ENCODE data around the gene MGAT5B.

MGAT5B gene

GRCh38 chr17:76927982-76928381 is 59.8 kb downstream of the MGAT5B start:
- no peaks in the 10 kb centered on the region for H3K27me3 Mint-ChIP-seq
- H3K4me3 Mint-ChIP-seq = no peak overlapping the region
- H3K4me1 Mint-ChIP-seq (ENCODE audit: low read depth) = no peaks in the 10 kb centered on the region
- no peak for DNase-seq
- no peaks in the 10 kb centered on the region for H3K36me3 Mint-ChIP-seq (ENCODE audit: low read depth)
- no peak overlapping the region for H3K27ac Mint-ChIP-seq
- no peaks in the 10 kb centered on the region for H3K9me3 Mint-ChIP-seq

DNA sequence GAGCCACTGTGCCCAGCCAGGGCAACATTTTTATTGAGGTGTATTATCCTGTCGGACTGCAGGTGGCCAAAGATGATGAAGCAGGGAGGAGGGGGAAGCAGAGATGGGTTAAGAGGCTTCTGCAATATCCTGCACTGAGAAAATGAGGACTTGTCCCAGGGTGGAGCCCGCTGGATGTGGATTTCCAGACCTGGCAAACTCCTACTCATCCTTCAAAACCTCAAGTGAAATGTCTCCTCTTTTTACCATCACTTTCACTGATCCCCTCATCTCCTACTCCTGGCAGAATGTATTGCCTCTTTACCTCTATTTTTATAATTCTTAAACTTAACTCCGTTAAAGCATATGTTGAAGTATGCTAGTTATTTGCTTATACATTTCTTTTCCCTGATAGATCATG is 60.9 kb downstream of the MGAT5B start:
- Mint-ChIP-seq H3K36me3 (ENCODE audit: low read depth) (no peaks in the 10 kb centered on the region), H3K4me1 (ENCODE audit: low read depth) (no peaks in the 10 kb centered on the region), H3K9me3 (no peaks in the 10 kb centered on the region), H3K27ac (no peak overlapping the region), H3K27me3 (no peaks in the 10 kb centered on the region), H3K4me3 (no peak overlapping the region)
- DNase-seq = no peak

DNA sequence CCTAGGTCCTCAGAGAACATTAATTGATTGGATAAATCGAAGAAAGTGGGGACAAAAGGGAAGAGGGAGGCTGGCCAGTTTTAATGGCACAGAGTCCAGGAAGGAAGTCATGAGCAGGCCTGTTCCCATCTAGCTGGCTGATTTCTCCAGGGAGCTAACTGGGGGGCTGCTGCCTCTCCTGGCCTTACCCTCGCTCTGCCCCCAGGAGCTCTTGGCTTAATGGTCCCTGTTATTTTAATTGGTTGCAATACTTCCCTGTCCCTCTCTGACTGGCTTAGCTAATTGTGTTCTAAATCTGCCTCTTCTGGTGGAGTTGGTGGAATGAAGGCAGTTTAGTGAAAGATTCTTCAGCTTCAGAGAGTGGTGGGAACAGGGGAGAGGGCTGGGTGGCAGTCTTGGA is 61.4 kb downstream of the MGAT5B start:
- Mint-ChIP-seq H3K36me3 (ENCODE audit: low read depth) (no peaks in the 10 kb centered on the region), H3K27me3 (no peaks in the 10 kb centered on the region), H3K4me1 (ENCODE audit: low read depth) (no peaks in the 10 kb centered on the region), H3K27ac (no peak overlapping the region), H3K9me3 (no peaks in the 10 kb centered on the region), H3K4me3 (no peak overlapping the region)
- DNase-seq = no peak

- H3K9me3 Mint-ChIP-seq = no peaks in the 10 kb centered on the region
Measured at GRCh38 chr17:76930107-76930506, 61.9 kb downstream of the MGAT5B start.

GRCh38 chr17:76932402-76933333 is 64.5 kb downstream of the MGAT5B start:
- no peaks in the 10 kb centered on the region for H3K36me3 Mint-ChIP-seq (ENCODE audit: low read depth)
- no peaks in the 10 kb centered on the region for H3K4me1 Mint-ChIP-seq (ENCODE audit: low read depth)
- H3K27ac Mint-ChIP-seq = no peak overlapping the region
- H3K9me3 Mint-ChIP-seq = no peaks in the 10 kb centered on the region
- DNase-seq = no peak
- no peak overlapping the region for H3K4me3 Mint-ChIP-seq
- H3K27me3 Mint-ChIP-seq = no peaks in the 10 kb centered on the region

More at GRCh38 chr17:76930107-76930506, 61.9 kb downstream of the MGAT5B start:
- no peak overlapping the region for H3K27ac Mint-ChIP-seq
- DNase-seq = no peak
- H3K4me3 Mint-ChIP-seq = no peak overlapping the region
- H3K4me1 Mint-ChIP-seq (ENCODE audit: low read depth) = no peaks in the 10 kb centered on the region
- no peaks in the 10 kb centered on the region for H3K27me3 Mint-ChIP-seq
- H3K36me3 Mint-ChIP-seq (ENCODE audit: low read depth) = no peaks in the 10 kb centered on the region

DNA sequence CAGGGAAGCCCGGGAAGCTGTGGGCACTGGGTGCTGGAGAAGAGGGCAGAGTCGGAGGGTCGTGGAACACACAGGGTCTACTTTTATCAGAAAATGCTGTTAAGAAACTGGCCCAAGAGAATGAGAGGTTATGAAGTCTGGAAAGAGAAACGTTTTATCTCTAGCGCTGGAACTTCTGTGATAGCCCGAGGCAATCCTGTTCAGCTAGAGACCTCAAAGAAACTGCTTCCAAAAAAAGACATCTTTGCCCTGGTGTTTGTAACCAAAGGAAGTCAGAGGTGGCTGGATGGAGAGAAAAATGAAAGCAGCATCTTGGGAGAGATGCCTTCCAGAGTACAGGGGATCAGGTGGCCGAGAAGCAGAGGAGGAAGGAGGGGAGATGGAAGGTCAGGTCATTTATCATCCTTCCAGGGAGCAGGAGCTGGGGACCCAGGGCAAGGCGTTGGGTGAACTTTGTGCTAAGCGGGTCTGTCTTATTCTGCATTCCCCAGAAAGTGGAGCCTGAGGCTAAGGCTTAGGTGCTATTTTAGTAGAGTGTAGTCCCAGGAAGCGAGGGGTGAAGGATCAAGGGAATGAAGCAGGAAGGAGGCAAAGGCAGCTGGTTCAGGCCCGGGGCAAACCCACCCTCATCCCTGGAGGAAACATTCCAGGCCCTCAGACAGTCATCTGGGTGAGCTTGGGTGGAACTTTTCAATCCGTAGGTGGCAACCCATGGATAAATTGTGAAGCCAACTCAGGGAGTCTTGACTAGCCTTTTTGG is 66.5 kb downstream of the MGAT5B start:
- no peaks in the 10 kb centered on the region for H3K4me1 Mint-ChIP-seq (ENCODE audit: low read depth)
- no peaks in the 10 kb centered on the region for H3K27me3 Mint-ChIP-seq
- no peaks in the 10 kb centered on the region for H3K36me3 Mint-ChIP-seq (ENCODE audit: low read depth)
- no peaks in the 10 kb centered on the region for H3K9me3 Mint-ChIP-seq
- no peak overlapping the region for H3K27ac Mint-ChIP-seq
- H3K4me3 Mint-ChIP-seq = no peak overlapping the region
- DNase-seq = no peak

GRCh38 chr17:76935331-76935730 is 67.1 kb downstream of the MGAT5B start:
- no peak for DNase-seq
- Mint-ChIP-seq H3K27me3 (no peaks in the 10 kb centered on the region), H3K9me3 (no peaks in the 10 kb centered on the region), H3K4me1 (ENCODE audit: low read depth) (no peaks in the 10 kb centered on the region), H3K27ac (no peak overlapping the region), H3K4me3 (no peak overlapping the region), H3K36me3 (ENCODE audit: low read depth) (no peaks in the 10 kb centered on the region)

DNA sequence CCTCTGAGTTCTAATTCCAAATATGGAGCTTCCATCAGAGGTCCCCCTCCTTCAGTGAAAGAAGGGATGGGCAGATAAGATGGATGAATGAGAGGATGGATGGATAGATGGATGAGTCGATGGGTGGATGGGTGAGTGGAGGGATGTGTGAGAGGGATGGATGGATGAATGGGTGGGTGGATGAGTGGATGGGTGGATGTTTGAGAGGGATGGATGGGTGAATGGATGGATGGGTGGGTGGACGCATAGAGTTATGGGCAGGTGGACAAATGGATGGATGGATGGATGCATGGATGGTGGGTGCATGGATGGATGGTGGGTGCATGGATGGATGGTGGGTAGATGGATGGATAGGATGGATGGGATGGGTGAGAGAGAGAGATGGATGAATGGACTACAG is 69.0 kb downstream of the MGAT5B start:
- Mint-ChIP-seq H3K4me1 (ENCODE audit: low read depth) (no peaks in the 10 kb centered on the region), H3K9me3 (no peaks in the 10 kb centered on the region), H3K27me3 (no peaks in the 10 kb centered on the region), H3K27ac (no peak overlapping the region), H3K4me3 (no peak overlapping the region), H3K36me3 (ENCODE audit: low read depth) (no peaks in the 10 kb centered on the region)
- no peak for DNase-seq

DNA sequence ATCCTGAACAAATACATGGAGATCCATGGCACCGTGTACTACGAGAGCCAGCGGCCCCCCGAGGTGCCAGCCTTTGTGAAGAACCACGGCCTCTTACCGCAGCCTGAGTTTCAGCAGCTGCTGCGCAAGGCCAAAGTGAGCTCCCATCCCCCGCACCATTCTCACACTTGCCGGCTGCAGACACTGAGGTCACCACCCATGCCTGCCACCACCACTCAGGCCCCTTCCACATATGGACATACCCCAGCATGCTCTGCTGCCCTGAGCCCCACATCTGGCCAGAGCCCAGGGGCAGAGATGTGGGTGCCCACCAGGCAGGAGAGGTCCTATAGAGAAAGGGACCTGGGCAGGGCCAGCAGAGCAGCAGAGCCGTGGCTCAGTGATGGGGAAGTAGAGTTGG is 69.8 kb downstream of the MGAT5B start:
- no peak for DNase-seq
- no peaks in the 10 kb centered on the region for H3K4me1 Mint-ChIP-seq (ENCODE audit: low read depth)
- H3K9me3 Mint-ChIP-seq = no peaks in the 10 kb centered on the region
- H3K27ac Mint-ChIP-seq = no peak overlapping the region
- no peaks in the 10 kb centered on the region for H3K27me3 Mint-ChIP-seq
- H3K36me3 Mint-ChIP-seq (ENCODE audit: low read depth) = no peaks in the 10 kb centered on the region
- no peak overlapping the region for H3K4me3 Mint-ChIP-seq

DNA sequence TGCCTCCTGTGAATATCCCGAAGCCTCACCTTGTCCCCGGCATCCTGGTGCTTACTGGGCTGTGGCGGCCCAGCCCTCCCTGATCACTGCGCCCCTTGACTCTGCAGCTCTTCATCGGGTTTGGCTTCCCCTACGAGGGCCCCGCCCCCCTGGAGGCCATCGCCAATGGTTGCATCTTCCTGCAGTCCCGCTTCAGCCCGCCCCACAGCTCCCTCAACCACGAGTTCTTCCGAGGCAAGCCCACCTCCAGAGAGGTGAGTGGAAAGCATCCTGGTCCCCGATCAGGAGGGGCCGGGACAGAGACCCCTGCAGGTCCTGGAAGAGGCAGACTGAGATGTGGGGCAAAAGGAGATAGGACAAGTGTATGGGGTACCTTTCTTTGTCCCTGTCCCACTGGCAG is 72.1 kb downstream of the MGAT5B start:
- Mint-ChIP-seq H3K27ac (no peak overlapping the region), H3K4me1 (ENCODE audit: low read depth) (no peaks in the 10 kb centered on the region)

DNA sequence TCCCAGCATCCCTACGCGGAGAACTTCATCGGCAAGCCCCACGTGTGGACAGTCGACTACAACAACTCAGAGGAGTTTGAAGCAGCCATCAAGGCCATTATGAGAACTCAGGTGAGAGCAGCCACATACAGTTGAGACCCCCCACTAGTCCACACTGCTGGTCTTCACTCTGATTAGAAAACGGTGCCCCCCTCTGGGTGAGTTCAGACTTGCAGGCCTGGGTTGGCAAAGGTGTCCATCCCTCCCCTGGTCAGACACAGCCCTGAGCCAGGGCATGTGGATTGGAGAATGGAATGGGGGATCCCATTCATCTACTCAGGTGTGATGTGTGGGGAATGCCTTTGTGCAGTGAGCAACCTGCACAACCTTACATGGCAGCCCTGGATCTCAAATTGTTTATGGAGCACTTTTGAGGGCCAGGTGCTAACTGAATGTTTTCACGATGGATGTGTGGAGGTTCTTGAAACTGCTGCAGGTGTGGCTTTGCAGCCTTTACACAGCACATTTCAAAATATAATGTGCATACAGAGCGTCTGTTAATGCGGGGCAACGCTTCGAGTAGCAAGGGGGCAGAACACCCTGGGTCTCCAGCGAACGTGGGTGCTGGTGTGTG is 72.6 kb downstream of the MGAT5B start:
- Mint-ChIP-seq H3K4me1 (ENCODE audit: low read depth) (no peaks in the 10 kb centered on the region), H3K27ac (no peak overlapping the region), H3K27me3 (no peaks in the 10 kb centered on the region), H3K4me3 (no peak overlapping the region), H3K36me3 (ENCODE audit: low read depth) (no peaks in the 10 kb centered on the region), H3K9me3 (no peaks in the 10 kb centered on the region)
- DNase-seq = no peak

More for the DNA sequence above, 72.1 kb downstream of the MGAT5B start:
- no peak overlapping the region for H3K4me3 Mint-ChIP-seq
- H3K36me3 Mint-ChIP-seq (ENCODE audit: low read depth) = no peaks in the 10 kb centered on the region
- no peak for DNase-seq
- no peaks in the 10 kb centered on the region for H3K27me3 Mint-ChIP-seq
- H3K9me3 Mint-ChIP-seq = no peaks in the 10 kb centered on the region

GRCh38 chr17:76943202-76943601 is 75.0 kb downstream of the MGAT5B start:
- no peaks in the 10 kb centered on the region for H3K4me1 Mint-ChIP-seq (ENCODE audit: low read depth)
- no peak for DNase-seq
- H3K36me3 Mint-ChIP-seq (ENCODE audit: low read depth) = no peaks in the 10 kb centered on the region
- H3K27me3 Mint-ChIP-seq = no peaks in the 10 kb centered on the region
- H3K27ac Mint-ChIP-seq = no peak overlapping the region
- H3K9me3 Mint-ChIP-seq = no peaks in the 10 kb centered on the region
- no peak overlapping the region for H3K4me3 Mint-ChIP-seq

- no peak for DNase-seq
- Mint-ChIP-seq H3K27ac (no peak overlapping the region), H3K4me3 (no peak overlapping the region), H3K4me1 (ENCODE audit: low read depth) (no peaks in the 10 kb centered on the region), H3K27me3 (no peaks in the 10 kb centered on the region), H3K36me3 (ENCODE audit: low read depth) (no peaks in the 10 kb centered on the region), H3K9me3 (no peaks in the 10 kb centered on the region)
Measured at GRCh38 chr17:76943781-76944213, 75.6 kb downstream of the MGAT5B start.

- Mint-ChIP-seq H3K4me1 (ENCODE audit: low read depth) (no peaks in the 10 kb centered on the region), H3K27me3 (no peaks in the 10 kb centered on the region), H3K4me3 (no peak overlapping the region), H3K36me3 (ENCODE audit: low read depth) (no peaks in the 10 kb centered on the region), H3K27ac (no peak overlapping the region), H3K9me3 (no peaks in the 10 kb centered on the region)
- DNase-seq = no peak
Measured at GRCh38 chr17:76944477-76944876, 76.3 kb downstream of the MGAT5B start.
